Upper lobe of left lung (tissue), 4 donors: Measurements from ENCODE around the gene TK2.

Experiments
- EP300 ChIP-seq, 4 donors: sonication (generic); formaldehyde crosslinking; IDR thresholded peaks; one replicate each; pipeline ENCODE4 v1.5.1; 2017; ENCODE audit warnings: antibody characterized with exemption in 4 of 4, control low read depth in 2 of 4
- POLR2A ChIP-seq, 4 donors: fragments of 450-650 bp; IDR thresholded peaks; one replicate each; pipeline ENCODE4 v1.5.1; 2016 to 2017; ENCODE audit warnings: antibody characterized with exemption in 4 of 4, mild to moderate bottlenecking in 2 of 4
- POLR2AphosphoS5 ChIP-seq, 2 donors: sonication (generic); formaldehyde crosslinking; IDR thresholded peaks; one replicate each; pipeline ENCODE4 v1.5.1; 2017; ENCODE audit warnings: antibody characterized with exemption in 2 of 2
- TF ChIP-seq, protein P1 (sequence below), 6 experiments: fragments of 450-650 bp in 4 of 6; fragments of 200-600 bp in 2 of 6; sonication (generic) in 2 of 6; IDR thresholded peaks; one replicate each; pipeline ENCODE4 v1.5.1; 2016 to 2019; ENCODE audit warnings: antibody characterized with exemption in 6 of 6

DNA sequence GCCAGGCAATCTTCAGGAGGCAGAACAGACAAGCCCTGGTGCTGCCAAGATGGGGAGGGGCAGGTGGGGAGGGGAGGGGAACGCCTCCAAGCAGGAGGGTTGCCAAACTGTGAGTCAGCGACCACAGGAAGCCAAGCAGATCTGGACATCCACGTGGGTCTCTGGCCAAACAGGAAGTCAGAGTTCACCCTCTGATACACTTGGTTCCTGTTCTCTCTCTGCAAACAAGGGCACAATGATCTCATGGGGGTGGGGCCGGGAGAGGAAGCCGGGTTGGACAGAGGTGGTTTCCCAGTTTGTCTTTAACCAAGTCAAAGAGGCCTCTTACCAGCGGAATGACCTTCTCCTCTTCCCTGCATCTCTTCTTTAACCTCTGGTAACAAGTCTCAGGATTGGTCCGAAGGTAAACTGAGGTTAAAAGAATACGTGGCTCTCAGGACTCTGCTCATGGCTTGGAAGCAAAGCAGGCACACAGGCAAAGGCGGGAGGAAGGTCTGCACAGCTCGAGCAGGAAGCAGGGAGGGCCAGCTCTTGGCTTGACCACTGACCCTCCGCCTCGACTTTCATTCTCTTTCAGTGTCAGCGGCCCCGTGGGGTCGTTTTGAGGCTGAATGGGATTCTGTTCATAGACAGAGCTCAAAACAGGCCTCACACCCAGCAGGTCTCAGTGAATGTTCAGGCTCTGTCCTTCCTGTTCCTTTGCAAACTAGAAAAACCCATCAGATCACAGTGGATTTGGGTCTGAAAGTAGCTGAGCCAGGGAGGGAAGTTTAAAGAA is 32.9 kb downstream of the TK2 start:
- TF ChIP-seq POLR2A (IDR thresholded peaks at IDR 0.05) (peak in 2 of 4 donors; percentile 45 to 81), EP300 (IDR thresholded peaks at IDR 0.05) (peak in 3 of 4 donors; percentile 61 to 99 (median 99)), POLR2AphosphoS5 (IDR thresholded peaks at IDR 0.05) (peak; percentile 98 to 99)
- TF ChIP-seq, protein P1, sequence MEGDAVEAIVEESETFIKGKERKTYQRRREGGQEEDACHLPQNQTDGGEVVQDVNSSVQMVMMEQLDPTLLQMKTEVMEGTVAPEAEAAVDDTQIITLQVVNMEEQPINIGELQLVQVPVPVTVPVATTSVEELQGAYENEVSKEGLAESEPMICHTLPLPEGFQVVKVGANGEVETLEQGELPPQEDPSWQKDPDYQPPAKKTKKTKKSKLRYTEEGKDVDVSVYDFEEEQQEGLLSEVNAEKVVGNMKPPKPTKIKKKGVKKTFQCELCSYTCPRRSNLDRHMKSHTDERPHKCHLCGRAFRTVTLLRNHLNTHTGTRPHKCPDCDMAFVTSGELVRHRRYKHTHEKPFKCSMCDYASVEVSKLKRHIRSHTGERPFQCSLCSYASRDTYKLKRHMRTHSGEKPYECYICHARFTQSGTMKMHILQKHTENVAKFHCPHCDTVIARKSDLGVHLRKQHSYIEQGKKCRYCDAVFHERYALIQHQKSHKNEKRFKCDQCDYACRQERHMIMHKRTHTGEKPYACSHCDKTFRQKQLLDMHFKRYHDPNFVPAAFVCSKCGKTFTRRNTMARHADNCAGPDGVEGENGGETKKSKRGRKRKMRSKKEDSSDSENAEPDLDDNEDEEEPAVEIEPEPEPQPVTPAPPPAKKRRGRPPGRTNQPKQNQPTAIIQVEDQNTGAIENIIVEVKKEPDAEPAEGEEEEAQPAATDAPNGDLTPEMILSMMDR (IDR thresholded peaks at IDR 0.05) = peak in 1 of 6 experiments; percentile 2
